ENCODE data around the gene KRTAP9-9. TPM values are rescaled to one million over a fixed set of nuclear protein-coding genes. Genes with fewer than 3 reads are reported as not detected.
A peak's percentile ranks its signal among the peaks of the same experiment; 100 is the strongest.
"Not testable (repeated sequence)": the region's sequence is repeated elsewhere in the genome, so short reads cannot be mapped to it uniquely, and the experiment has no call there.

KRTAP9-9 gene
- total RNA-seq, 1 donor = not detected

GRCh38 chr17:41256291-41256685, 1.1 kb downstream of the KRTAP9-9 start:
- no peak for DNase-seq (ENCODE audit: low read depth)
- no peak overlapping the region for H3K4me3 ChIP-seq (ENCODE audit: low read depth, low read length)
- no peak for TF ChIP-seq CTCF (IDR thresholded peaks at IDR 0.05; ENCODE audit: insufficient read depth, low read depth, low read length)

- DNase-seq (ENCODE audit: low read depth) = peak; percentile 12
- no peak for TF ChIP-seq CTCF (IDR thresholded peaks at IDR 0.05; ENCODE audit: insufficient read depth, low read depth, low read length)
- H3K4me3 ChIP-seq (ENCODE audit: low read depth, low read length) = no peak overlapping the region
These were observed 3.2 kb downstream of the KRTAP9-9 start for GRCh38 chr17:41258406-41258805.

GRCh38 chr17:41263212-41263611, 8.0 kb downstream of the KRTAP9-9 start:
- no peak for DNase-seq (ENCODE audit: low read depth)
- no peak for TF ChIP-seq CTCF (IDR thresholded peaks at IDR 0.05; ENCODE audit: insufficient read depth, low read depth, low read length)
- H3K4me3 ChIP-seq (ENCODE audit: low read depth, low read length) = no peak overlapping the region

- DNase-seq (ENCODE audit: low read depth) = no peak
- H3K4me3 ChIP-seq (ENCODE audit: low read depth, low read length) = no peak overlapping the region
- TF ChIP-seq CTCF (IDR thresholded peaks at IDR 0.05; ENCODE audit: insufficient read depth, low read depth, low read length) = no peak
These were observed 9.4 kb downstream of the KRTAP9-9 start for GRCh38 chr17:41264599-41264998.

- DNase-seq (ENCODE audit: low read depth) = no peak
- no peak for TF ChIP-seq CTCF (IDR thresholded peaks at IDR 0.05; ENCODE audit: insufficient read depth, low read depth, low read length)
- no peak within 1 kb of the TSS for H3K4me3 ChIP-seq (ENCODE audit: low read depth, low read length)
These were observed 9.9 kb downstream of the KRTAP9-9 start, which contains the start of gene KRTAP9-6 for GRCh38 chr17:41265078-41265477. Gene KRTAP9-6, plus strand, starts transcription at chr17:41265378. Its CDS starts 0 bp downstream, at chr17:41265378.

- DNase-seq (ENCODE audit: low read depth) = no peak
- no peak overlapping the region for H3K4me3 ChIP-seq (ENCODE audit: low read depth, low read length)
- TF ChIP-seq CTCF (IDR thresholded peaks at IDR 0.05; ENCODE audit: insufficient read depth, low read depth, low read length) = no peak
These were observed 12.5 kb downstream of the KRTAP9-9 start for GRCh38 chr17:41267711-41268110.

- not testable (repeated sequence) for H3K4me3 ChIP-seq (ENCODE audit: low read depth, low read length); DNase-seq (ENCODE audit: low read depth)
These were observed 16.1 kb downstream of the KRTAP9-9 start for GRCh38 chr17:41271323-41271722.

Data from fibroblast of villous mesenchyme (primary cell).